ENCODE results near the gene IPO13.

DNA sequence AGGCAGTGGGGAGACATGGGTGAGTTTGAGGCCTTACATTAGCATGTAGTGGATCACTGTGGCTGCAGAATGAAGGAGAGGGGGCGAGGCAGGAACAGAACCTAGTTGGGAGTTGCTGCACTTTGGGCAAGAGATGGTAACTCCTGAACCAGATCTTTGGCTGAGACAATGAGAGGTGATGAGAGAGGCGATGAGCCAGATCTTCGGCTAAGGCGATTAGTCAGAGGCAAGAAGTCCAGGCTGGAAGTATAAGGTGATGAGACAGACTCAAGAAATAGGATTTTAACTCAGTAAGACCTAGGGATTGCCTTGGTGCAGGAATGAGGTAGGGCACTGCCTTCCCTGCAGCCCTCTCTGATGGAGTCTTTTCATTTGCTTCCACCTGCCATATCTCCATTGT is 22.2 kb upstream of the IPO13 start:
- TF ChIP-seq POLR2A (IDR thresholded peaks at IDR 0.05), result no peak
- TF ChIP-seq, protein P1, sequence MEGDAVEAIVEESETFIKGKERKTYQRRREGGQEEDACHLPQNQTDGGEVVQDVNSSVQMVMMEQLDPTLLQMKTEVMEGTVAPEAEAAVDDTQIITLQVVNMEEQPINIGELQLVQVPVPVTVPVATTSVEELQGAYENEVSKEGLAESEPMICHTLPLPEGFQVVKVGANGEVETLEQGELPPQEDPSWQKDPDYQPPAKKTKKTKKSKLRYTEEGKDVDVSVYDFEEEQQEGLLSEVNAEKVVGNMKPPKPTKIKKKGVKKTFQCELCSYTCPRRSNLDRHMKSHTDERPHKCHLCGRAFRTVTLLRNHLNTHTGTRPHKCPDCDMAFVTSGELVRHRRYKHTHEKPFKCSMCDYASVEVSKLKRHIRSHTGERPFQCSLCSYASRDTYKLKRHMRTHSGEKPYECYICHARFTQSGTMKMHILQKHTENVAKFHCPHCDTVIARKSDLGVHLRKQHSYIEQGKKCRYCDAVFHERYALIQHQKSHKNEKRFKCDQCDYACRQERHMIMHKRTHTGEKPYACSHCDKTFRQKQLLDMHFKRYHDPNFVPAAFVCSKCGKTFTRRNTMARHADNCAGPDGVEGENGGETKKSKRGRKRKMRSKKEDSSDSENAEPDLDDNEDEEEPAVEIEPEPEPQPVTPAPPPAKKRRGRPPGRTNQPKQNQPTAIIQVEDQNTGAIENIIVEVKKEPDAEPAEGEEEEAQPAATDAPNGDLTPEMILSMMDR (IDR thresholded peaks at IDR 0.05), result no peak

Data from esophagus squamous epithelium (tissue), 4 donors.